ENCODE measurements around the gene PRR29. TPM values are rescaled to one million over a fixed set of nuclear protein-coding genes. Genes with fewer than 3 reads are reported as not detected.

PRR29 gene
- polyA plus RNA-seq, 1 donor from 2014 or later, result 2.8 TPM

DNA sequence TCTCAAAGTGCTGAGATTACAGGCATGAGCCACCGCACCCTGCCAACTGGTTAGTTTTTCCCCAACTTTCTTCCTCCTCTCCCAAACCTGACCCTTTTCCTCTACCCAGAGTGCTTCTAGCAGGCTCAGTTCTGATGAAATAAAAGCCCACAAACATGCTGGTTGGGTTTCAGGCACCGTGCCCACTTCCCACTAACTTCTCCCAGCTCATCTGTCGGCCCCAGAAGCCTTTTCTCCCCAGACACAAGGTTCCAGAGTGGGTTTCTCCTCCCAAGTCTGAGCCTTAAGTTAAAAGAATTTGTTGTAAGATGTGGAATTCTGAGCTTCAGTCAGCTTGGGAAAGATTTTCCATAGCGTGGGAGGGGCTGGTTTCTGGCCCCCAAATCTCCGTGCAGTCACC is 13.9 kb upstream of the PRR29 start:
- Histone ChIP-seq H3K9me2 (ENCODE audit: insufficient read depth, low read length) (no peaks in the 10 kb centered on the region), H3K9me3 (ENCODE audit: low read length) (no peaks in the 10 kb centered on the region), H3K27me3 (ENCODE audit: insufficient read depth, low read depth, low read length) (no peaks in the 10 kb centered on the region), H4K20me1 (ENCODE audit: insufficient read depth) (no peaks in the 10 kb centered on the region), H2AFZ (ENCODE audit: low read depth, low read length) (no peak overlapping the region), H3K4me2 (ENCODE audit: low read length) (no peak overlapping the region), H3F3A (ENCODE audit: insufficient read depth, low read length, poor library complexity, severe bottlenecking) (no peaks in the 10 kb centered on the region), H3K79me2 (replicated peaks; ENCODE audit: insufficient read depth, low read length) (no peaks in the 10 kb centered on the region), H3K9ac (ENCODE audit: low read length) (no peak overlapping the region), H3K36me3 (ENCODE audit: insufficient read depth, low read length) (no peaks in the 10 kb centered on the region), H3K27ac (ENCODE audit: low read length) (no peak overlapping the region), H3K4me3 (ENCODE audit: low read length) (no peak overlapping the region)
- no peak for TF ChIP-seq EZH2 (IDR thresholded peaks at IDR 0.05; ENCODE audit: borderline replicate concordance, insufficient read depth, low read length, poor library complexity, severe bottlenecking)
- TF ChIP-seq TAF1 (IDR thresholded peaks at IDR 0.05; ENCODE audit: low read depth), result no peak
- TF ChIP-seq, protein P1, sequence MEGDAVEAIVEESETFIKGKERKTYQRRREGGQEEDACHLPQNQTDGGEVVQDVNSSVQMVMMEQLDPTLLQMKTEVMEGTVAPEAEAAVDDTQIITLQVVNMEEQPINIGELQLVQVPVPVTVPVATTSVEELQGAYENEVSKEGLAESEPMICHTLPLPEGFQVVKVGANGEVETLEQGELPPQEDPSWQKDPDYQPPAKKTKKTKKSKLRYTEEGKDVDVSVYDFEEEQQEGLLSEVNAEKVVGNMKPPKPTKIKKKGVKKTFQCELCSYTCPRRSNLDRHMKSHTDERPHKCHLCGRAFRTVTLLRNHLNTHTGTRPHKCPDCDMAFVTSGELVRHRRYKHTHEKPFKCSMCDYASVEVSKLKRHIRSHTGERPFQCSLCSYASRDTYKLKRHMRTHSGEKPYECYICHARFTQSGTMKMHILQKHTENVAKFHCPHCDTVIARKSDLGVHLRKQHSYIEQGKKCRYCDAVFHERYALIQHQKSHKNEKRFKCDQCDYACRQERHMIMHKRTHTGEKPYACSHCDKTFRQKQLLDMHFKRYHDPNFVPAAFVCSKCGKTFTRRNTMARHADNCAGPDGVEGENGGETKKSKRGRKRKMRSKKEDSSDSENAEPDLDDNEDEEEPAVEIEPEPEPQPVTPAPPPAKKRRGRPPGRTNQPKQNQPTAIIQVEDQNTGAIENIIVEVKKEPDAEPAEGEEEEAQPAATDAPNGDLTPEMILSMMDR (IDR thresholded peaks at IDR 0.05; ENCODE audit: poor library complexity, severe bottlenecking), result no peak
- no peak for TF ChIP-seq MXI1 (conservative IDR thresholded peaks at IDR 0.05; ENCODE audit: poor library complexity, severe bottlenecking)

- no peak overlapping the region for H2AFZ ChIP-seq (ENCODE audit: low read depth, low read length)
- no peak overlapping the region for H3K4me2 ChIP-seq (ENCODE audit: low read length)
Measured at GRCh38 chr17:63984651-63985386, 13.3 kb upstream of the PRR29 start.

More at GRCh38 chr17:63984651-63985386, 13.3 kb upstream of the PRR29 start:
- H3K9ac ChIP-seq (ENCODE audit: low read length), result no peak overlapping the region
- H3F3A ChIP-seq (ENCODE audit: insufficient read depth, low read length, poor library complexity, severe bottlenecking), result no peaks in the 10 kb centered on the region
- no peaks in the 10 kb centered on the region for H4K20me1 ChIP-seq (ENCODE audit: insufficient read depth)
- no peaks in the 10 kb centered on the region for H3K9me2 ChIP-seq (ENCODE audit: insufficient read depth, low read length)
- no peaks in the 10 kb centered on the region for H3K79me2 ChIP-seq (replicated peaks; ENCODE audit: insufficient read depth, low read length)
- H3K36me3 ChIP-seq (ENCODE audit: insufficient read depth, low read length), result no peaks in the 10 kb centered on the region
- H3K4me3 ChIP-seq (ENCODE audit: low read length), result no peak overlapping the region
- H3K9me3 ChIP-seq (ENCODE audit: low read length), result no peaks in the 10 kb centered on the region
- TF ChIP-seq, protein P1 (IDR thresholded peaks at IDR 0.05; ENCODE audit: poor library complexity, severe bottlenecking), result no peak
- TF ChIP-seq TAF1 (IDR thresholded peaks at IDR 0.05; ENCODE audit: low read depth) (no peak), REST (IDR thresholded peaks at IDR 0.05; ENCODE audit: borderline replicate concordance) (no peak), POLR2AphosphoS5 (IDR thresholded peaks at IDR 0.05) (no peak), SMC3 (conservative IDR thresholded peaks at IDR 0.05; ENCODE audit: poor library complexity) (no peak), EP300 (conservative IDR thresholded peaks at IDR 0.05; ENCODE audit: poor library complexity, severe bottlenecking) (no peak), MXI1 (conservative IDR thresholded peaks at IDR 0.05; ENCODE audit: poor library complexity, severe bottlenecking) (no peak), EZH2 (IDR thresholded peaks at IDR 0.05; ENCODE audit: borderline replicate concordance, insufficient read depth, low read length, poor library complexity, severe bottlenecking) (no peak), RAD21 (conservative IDR thresholded peaks at IDR 0.05) (no peak)
- H3K27me3 ChIP-seq (ENCODE audit: insufficient read depth, low read depth, low read length), result no peaks in the 10 kb centered on the region
- H3K27ac ChIP-seq (ENCODE audit: low read length), result no peak overlapping the region
